ENCODE results near the gene BCKDHA. TPM values are rescaled to one million over a fixed set of nuclear protein-coding genes. Genes with fewer than 3 reads are reported as not detected.

Gene BCKDHA
- polyA plus RNA-seq, 1 donor from 2014 or later = 51.9 TPM

GRCh38 chr19:41372501-41372900 lies 25.1 kb upstream of the BCKDHA start:
- no peaks in the 10 kb centered on the region for H3K36me3 ChIP-seq (ENCODE audit: insufficient read depth, low read length)
- H3K27ac ChIP-seq (ENCODE audit: low read length) = no peak overlapping the region
- H3K9me3 ChIP-seq (ENCODE audit: low read length) = no peaks in the 10 kb centered on the region
- no peak overlapping the region for H3K4me2 ChIP-seq (ENCODE audit: low read length)
- no peak overlapping the region for H3K9ac ChIP-seq (ENCODE audit: low read length)
- H3K4me3 ChIP-seq (ENCODE audit: low read length) = no peak overlapping the region
- no peaks in the 10 kb centered on the region for H4K20me1 ChIP-seq (ENCODE audit: insufficient read depth)
- H3K9me2 ChIP-seq (ENCODE audit: insufficient read depth, low read length) = no peaks in the 10 kb centered on the region
- TF ChIP-seq EP300 (conservative IDR thresholded peaks at IDR 0.05; ENCODE audit: poor library complexity, severe bottlenecking) = no peak
- TF ChIP-seq RAD21 (conservative IDR thresholded peaks at IDR 0.05) = no peak
- TF ChIP-seq TAF1 (IDR thresholded peaks at IDR 0.05; ENCODE audit: low read depth) = no peak
- no peak for TF ChIP-seq POLR2AphosphoS5 (IDR thresholded peaks at IDR 0.05)
- no peak for TF ChIP-seq MXI1 (conservative IDR thresholded peaks at IDR 0.05; ENCODE audit: poor library complexity, severe bottlenecking)
- TF ChIP-seq SMC3 (conservative IDR thresholded peaks at IDR 0.05; ENCODE audit: poor library complexity) = no peak
- TF ChIP-seq EZH2 (IDR thresholded peaks at IDR 0.05; ENCODE audit: borderline replicate concordance, insufficient read depth, low read length, poor library complexity, severe bottlenecking) = no peak
- no peak for TF ChIP-seq REST (IDR thresholded peaks at IDR 0.05; ENCODE audit: borderline replicate concordance)
- TF ChIP-seq CTCF (IDR thresholded peaks at IDR 0.05; ENCODE audit: poor library complexity, severe bottlenecking) = no peak
- H3K79me2 ChIP-seq (replicated peaks; ENCODE audit: insufficient read depth, low read length) = no peaks in the 10 kb centered on the region
- no peak overlapping the region for H2AFZ ChIP-seq (ENCODE audit: low read depth, low read length)
- no peaks in the 10 kb centered on the region for H3K27me3 ChIP-seq (ENCODE audit: insufficient read depth, low read depth, low read length)
- no peaks in the 10 kb centered on the region for H3F3A ChIP-seq (ENCODE audit: insufficient read depth, low read length, poor library complexity, severe bottlenecking)

GRCh38 chr19:41373993-41374392 lies 23.6 kb upstream of the BCKDHA start:
- no peak for TF ChIP-seq REST (IDR thresholded peaks at IDR 0.05; ENCODE audit: borderline replicate concordance)
- TF ChIP-seq POLR2AphosphoS5 (IDR thresholded peaks at IDR 0.05) = no peak
- TF ChIP-seq SMC3 (conservative IDR thresholded peaks at IDR 0.05; ENCODE audit: poor library complexity) = no peak
- no peak for TF ChIP-seq EP300 (conservative IDR thresholded peaks at IDR 0.05; ENCODE audit: poor library complexity, severe bottlenecking)
- no peak for TF ChIP-seq TAF1 (IDR thresholded peaks at IDR 0.05; ENCODE audit: low read depth)
- TF ChIP-seq EZH2 (IDR thresholded peaks at IDR 0.05; ENCODE audit: borderline replicate concordance, insufficient read depth, low read length, poor library complexity, severe bottlenecking) = no peak
- no peak for TF ChIP-seq MXI1 (conservative IDR thresholded peaks at IDR 0.05; ENCODE audit: poor library complexity, severe bottlenecking)
- no peak for TF ChIP-seq CTCF (IDR thresholded peaks at IDR 0.05; ENCODE audit: poor library complexity, severe bottlenecking)
- Histone ChIP-seq H3K36me3 (ENCODE audit: insufficient read depth, low read length) (no peaks in the 10 kb centered on the region), H3K79me2 (replicated peaks; ENCODE audit: insufficient read depth, low read length) (no peaks in the 10 kb centered on the region), H3K9me2 (ENCODE audit: insufficient read depth, low read length) (no peaks in the 10 kb centered on the region), H3K4me3 (ENCODE audit: low read length) (no peak overlapping the region), H3K27me3 (ENCODE audit: insufficient read depth, low read depth, low read length) (no peaks in the 10 kb centered on the region), H3F3A (ENCODE audit: insufficient read depth, low read length, poor library complexity, severe bottlenecking) (no peaks in the 10 kb centered on the region), H3K9ac (ENCODE audit: low read length) (no peak overlapping the region), H2AFZ (ENCODE audit: low read depth, low read length) (no peak overlapping the region), H4K20me1 (ENCODE audit: insufficient read depth) (no peaks in the 10 kb centered on the region), H3K4me2 (ENCODE audit: low read length) (no peak overlapping the region), H3K9me3 (ENCODE audit: low read length) (no peaks in the 10 kb centered on the region), H3K27ac (ENCODE audit: low read length) (no peak overlapping the region)

All from neural cell (in vitro differentiated cells).